ENCODE measurements around the gene RAB11FIP5.

- TF ChIP-seq CTCF (IDR thresholded peaks at IDR 0.05) (no peak), POLR2A (IDR thresholded peaks at IDR 0.05) (no peak)
Observed at GRCh38 chr2:73131807-73132206, 19.1 kb upstream of the RAB11FIP5 start.
